Measurements from ENCODE around the gene HEATR5B. TPM values are rescaled to one million over a fixed set of nuclear protein-coding genes. Genes with fewer than 3 reads are reported as not detected.

HEATR5B gene
- total RNA-seq, 1 donor from 2014 or later = 20.0 TPM

DNA sequence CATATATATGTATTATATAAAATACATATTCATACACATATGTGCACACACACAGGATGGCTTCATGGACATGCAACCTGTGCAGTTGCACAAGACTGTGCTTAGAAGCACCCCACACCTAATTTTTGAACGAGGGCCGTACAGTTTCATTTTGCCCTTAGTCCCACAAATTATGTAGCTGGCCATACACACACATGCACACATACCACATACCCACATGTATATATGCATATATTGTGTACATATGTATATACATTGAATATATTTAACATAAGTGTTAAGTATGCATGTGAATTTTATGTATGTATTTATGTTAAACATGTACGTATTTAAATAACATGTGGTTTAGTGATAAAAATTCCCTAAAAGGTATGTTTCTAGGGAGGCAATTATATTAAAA, 18.4 kb upstream of the HEATR5B start:
- no peak overlapping the region for H3K4me3 ChIP-seq
- intact Hi-C loops (cut with micrococcal nuclease) = no loop called here
- H3K9me3 ChIP-seq (replicated peaks) = no peaks in the 10 kb centered on the region
- H3K27me3 ChIP-seq (ENCODE audit: low read depth) = no peaks in the 10 kb centered on the region
- H3K36me3 ChIP-seq = peaks cover 71% of the 10 kb centered on the region
- no peak for DNase-seq
- TF ChIP-seq, protein P1, sequence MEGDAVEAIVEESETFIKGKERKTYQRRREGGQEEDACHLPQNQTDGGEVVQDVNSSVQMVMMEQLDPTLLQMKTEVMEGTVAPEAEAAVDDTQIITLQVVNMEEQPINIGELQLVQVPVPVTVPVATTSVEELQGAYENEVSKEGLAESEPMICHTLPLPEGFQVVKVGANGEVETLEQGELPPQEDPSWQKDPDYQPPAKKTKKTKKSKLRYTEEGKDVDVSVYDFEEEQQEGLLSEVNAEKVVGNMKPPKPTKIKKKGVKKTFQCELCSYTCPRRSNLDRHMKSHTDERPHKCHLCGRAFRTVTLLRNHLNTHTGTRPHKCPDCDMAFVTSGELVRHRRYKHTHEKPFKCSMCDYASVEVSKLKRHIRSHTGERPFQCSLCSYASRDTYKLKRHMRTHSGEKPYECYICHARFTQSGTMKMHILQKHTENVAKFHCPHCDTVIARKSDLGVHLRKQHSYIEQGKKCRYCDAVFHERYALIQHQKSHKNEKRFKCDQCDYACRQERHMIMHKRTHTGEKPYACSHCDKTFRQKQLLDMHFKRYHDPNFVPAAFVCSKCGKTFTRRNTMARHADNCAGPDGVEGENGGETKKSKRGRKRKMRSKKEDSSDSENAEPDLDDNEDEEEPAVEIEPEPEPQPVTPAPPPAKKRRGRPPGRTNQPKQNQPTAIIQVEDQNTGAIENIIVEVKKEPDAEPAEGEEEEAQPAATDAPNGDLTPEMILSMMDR (IDR thresholded peaks at IDR 0.05; ENCODE audit: borderline replicate concordance) = no peak
- no peaks in the 10 kb centered on the region for H3K4me1 ChIP-seq
- no peak overlapping the region for H3K27ac ChIP-seq (replicated peaks)

DNA sequence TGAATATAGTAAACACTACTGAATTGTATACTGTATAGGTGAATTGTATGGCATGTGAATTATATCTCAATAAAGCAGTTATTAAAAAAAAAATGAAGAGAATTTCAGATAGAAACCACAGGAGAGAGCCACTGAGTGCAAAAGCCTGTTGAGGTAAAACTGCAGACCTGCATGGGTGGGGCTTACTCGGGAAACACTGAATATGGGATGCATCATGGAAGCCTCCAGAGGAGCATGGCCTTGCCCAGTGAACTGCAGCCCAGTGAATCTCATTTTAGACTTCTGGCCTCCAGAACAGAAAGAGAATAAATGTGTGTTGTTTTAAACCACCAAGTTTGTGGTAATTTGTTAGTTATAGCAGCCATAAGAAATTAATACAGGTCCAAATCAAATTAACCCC, 15.9 kb upstream of the HEATR5B start:
- Histone ChIP-seq H3K36me3 (peaks cover 68% of the 10 kb centered on the region), H3K4me3 (no peak overlapping the region), H3K4me1 (no peaks in the 10 kb centered on the region), H3K9me3 (replicated peaks) (no peaks in the 10 kb centered on the region), H3K27ac (replicated peaks) (no peak overlapping the region), H3K27me3 (ENCODE audit: low read depth) (no peaks in the 10 kb centered on the region)
- no peak for DNase-seq
- intact Hi-C loops (cut with micrococcal nuclease) = no loop called here
- TF ChIP-seq, protein P1 (IDR thresholded peaks at IDR 0.05; ENCODE audit: borderline replicate concordance) = no peak

DNA sequence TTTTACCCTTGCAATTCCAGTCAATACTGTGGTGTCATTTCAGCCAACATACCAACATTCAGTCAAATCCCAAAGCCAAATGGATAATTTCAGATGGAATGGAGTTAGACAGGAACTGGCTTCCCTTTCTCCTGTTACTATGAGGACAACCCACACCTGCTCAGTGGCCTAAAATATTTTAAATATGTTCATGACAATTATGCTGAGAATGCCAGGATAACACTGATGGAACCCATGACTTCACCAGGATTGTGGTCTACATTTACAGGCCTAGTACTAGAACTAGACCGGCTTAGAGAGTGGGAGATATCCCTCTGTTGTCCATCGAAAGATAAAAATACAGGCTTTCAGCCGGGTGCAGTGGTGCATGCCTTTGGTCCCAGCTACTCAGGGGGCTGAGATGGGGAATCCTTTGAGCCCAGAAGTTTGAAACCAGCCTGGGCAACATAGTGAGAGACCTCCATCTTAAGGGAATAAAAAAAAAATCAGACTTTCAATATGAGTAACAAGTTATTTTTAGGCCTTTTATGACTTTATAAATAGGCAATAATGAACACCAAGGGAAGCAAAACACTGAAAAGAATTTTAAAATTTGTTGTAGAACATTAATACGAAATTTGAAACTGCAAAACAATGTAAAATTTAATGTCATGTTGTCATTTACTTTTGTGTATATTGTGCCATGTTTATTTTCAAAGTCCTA, 14.4 kb upstream of the HEATR5B start:
- H3K36me3 ChIP-seq = peaks cover 74% of the 10 kb centered on the region
- DNase-seq = no peak
- H3K27me3 ChIP-seq (ENCODE audit: low read depth) = no peaks in the 10 kb centered on the region
- H3K27ac ChIP-seq (replicated peaks) = no peak overlapping the region
- H3K4me3 ChIP-seq = no peak overlapping the region
- intact Hi-C loops (cut with micrococcal nuclease) = no loop called here
- TF ChIP-seq, protein P1 (IDR thresholded peaks at IDR 0.05; ENCODE audit: borderline replicate concordance) = no peak
- H3K4me1 ChIP-seq = no peaks in the 10 kb centered on the region
- no peaks in the 10 kb centered on the region for H3K9me3 ChIP-seq (replicated peaks)

DNA sequence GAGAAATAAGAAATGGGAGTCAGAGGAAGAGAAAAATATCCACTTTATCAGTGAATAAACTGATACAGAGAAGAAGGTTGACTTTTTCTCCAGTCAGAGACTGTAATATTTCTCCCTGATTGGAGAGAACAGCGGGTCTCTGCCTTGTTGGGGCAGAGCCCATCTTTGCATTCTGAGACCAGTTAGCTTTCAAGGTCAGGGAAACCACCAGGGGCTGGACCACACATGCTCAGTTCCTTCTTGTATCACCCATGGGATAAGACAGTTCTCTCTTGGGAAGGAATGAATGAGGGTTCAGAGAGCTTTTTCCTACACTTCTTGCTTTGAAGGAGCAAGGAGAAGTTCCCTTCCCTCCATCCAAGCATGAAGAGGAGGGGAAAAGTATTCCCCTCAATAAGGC, 12.4 kb upstream of the HEATR5B start:
- DNase-seq = no peak
- no peak overlapping the region for H3K4me3 ChIP-seq
- intact Hi-C loops (cut with micrococcal nuclease) = no loop called here
- no peak overlapping the region for H3K27ac ChIP-seq (replicated peaks)
- TF ChIP-seq, protein P1 (IDR thresholded peaks at IDR 0.05; ENCODE audit: borderline replicate concordance) = no peak
- H3K9me3 ChIP-seq (replicated peaks) = no peaks in the 10 kb centered on the region
- H3K4me1 ChIP-seq = no peaks in the 10 kb centered on the region
- peaks cover 80% of the 10 kb centered on the region for H3K36me3 ChIP-seq
- H3K27me3 ChIP-seq (ENCODE audit: low read depth) = no peaks in the 10 kb centered on the region

DNA sequence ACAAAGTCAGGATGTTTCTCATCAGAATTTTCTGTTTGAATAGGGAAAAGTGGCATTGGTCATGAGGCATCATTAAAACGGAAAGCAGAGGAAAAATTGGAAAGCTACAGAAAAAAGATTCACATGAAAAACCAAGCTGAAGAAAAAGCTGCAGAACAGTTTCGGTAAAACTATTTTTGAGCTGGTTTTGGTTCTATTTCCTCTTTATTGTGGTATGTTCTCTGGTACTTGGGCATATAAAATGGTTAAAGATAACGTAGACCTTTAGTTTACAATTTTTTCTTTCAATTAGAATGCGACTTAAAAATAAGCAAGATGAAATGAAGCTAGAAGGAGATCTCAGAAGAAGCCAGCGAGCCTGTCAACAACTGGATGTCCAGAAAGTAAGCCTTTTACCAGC, 7.7 kb upstream of the HEATR5B start:
- TF ChIP-seq, protein P1 (IDR thresholded peaks at IDR 0.05; ENCODE audit: borderline replicate concordance) = no peak
- Histone ChIP-seq H3K4me1 (no peaks in the 10 kb centered on the region), H3K27ac (replicated peaks) (no peak overlapping the region), H3K4me3 (no peak overlapping the region), H3K27me3 (ENCODE audit: low read depth) (no peaks in the 10 kb centered on the region), H3K36me3 (peaks cover 83% of the 10 kb centered on the region), H3K9me3 (replicated peaks) (no peaks in the 10 kb centered on the region)
- intact Hi-C loops (cut with micrococcal nuclease) = no loop called here
- no peak for DNase-seq
